Stimulated activated naive CD4-positive, alpha-beta T cell treated with Interleukin-2 at 50 U/mL for 16 hours (primary cell): ENCODE results near the gene MMRN2.

Source experiments
- DNase-seq: peaks from one replicate; lab custom pipeline; 2025; lab: John Stamatoyannopoulos, UW

The MMRN2 gene

DNA sequence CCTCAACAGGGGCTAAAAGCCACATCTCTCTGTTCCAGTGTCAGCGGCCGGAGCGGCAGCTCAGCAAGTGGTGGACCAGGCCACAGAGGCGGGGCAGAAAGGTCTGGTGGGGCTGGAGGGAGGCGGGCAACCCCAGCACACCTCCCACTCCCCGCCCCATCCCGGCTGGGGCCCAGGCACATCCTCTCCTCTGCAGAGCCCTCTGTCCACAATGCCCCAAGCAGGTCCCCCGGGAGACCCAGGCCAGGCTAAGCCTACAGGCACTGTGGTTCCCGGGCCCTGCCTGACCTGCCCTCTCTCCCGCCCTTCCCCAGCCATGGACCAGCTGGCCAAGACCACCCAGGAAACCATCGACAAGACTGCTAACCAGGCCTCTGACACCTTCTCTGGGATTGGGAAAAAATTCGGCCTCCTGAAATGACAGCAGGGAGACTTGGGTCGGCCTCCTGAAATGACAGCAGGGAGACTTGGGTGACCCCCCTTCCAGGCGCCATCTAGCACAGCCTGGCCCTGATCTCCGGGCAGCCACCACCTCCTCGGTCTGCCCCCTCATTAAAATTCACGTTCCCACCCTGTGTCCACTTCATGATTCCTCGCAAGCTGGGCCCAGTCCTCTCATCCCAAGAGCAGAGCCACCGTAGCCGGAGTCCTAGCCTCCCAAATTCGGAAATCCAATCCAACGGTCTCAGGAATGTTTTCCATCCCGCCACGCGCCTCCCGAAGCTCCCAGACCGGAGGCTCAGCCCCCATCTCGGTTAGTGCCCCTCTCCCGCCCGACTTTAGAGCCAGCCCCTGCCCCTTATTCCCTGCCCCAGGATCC is 13.0 kb upstream of the MMRN2 start:
- DNase-seq = no peak

GRCh38 chr10:86969421-86970041 is 12.1 kb upstream of the MMRN2 start:
- no peak for DNase-seq

DNA sequence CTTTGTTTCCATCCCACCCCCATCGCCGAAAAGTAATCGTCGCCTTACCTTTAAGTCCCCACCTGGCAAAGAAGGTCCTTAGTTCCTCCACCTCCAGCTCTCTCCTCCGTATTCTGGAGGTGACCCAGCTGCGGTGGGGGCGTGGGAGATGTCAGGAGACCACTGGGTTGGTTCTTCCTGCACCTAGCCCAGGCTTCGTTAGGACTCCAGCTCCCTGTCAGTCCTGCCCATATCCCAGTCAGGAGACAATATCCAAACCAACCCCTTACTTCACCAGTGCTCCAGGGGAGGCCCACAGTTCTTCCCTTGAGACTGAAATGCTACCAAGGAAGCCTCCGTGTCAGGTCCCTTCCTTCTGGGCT is 11.6 kb upstream of the MMRN2 start:
- DNase-seq = no peak

GRCh38 chr10:86968271-86968993 is 11.0 kb upstream of the MMRN2 start, which contains the start of gene ADIRF:
Gene ADIRF, plus strand, starts transcription at chr10:86968482. Its CDS starts 63 bp downstream, at chr10:86968545.
- DNase-seq = no peak

DNA sequence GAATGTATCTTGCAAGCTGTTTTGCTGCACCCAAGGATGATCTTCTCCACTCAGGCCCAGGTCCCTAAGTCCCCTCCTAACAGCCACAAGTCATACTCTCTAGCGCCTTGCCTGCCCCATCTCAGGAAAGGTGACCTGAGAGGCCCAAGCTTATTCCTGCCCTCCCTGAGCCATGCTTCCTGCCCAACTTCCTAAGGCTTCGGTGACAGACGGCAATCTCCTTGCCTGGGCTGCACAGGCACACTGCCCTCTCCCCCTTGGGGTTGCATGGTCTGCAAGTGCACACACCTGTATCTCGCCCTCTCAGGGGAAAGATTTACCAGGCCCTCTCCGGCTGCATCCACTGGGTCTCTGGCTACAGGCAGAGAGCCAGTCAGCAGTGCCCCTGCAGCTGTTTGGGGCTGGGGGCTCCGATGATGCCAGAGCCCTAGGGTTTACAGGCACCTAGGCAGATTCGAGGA is 10.1 kb upstream of the MMRN2 start:
- no peak for DNase-seq

GRCh38 chr10:86965986-86966654 is 8.7 kb upstream of the MMRN2 start:
- no peak for DNase-seq

- DNase-seq = no peak
These were observed 7.4 kb upstream of the MMRN2 start for GRCh38 chr10:86964847-86965190.

DNA sequence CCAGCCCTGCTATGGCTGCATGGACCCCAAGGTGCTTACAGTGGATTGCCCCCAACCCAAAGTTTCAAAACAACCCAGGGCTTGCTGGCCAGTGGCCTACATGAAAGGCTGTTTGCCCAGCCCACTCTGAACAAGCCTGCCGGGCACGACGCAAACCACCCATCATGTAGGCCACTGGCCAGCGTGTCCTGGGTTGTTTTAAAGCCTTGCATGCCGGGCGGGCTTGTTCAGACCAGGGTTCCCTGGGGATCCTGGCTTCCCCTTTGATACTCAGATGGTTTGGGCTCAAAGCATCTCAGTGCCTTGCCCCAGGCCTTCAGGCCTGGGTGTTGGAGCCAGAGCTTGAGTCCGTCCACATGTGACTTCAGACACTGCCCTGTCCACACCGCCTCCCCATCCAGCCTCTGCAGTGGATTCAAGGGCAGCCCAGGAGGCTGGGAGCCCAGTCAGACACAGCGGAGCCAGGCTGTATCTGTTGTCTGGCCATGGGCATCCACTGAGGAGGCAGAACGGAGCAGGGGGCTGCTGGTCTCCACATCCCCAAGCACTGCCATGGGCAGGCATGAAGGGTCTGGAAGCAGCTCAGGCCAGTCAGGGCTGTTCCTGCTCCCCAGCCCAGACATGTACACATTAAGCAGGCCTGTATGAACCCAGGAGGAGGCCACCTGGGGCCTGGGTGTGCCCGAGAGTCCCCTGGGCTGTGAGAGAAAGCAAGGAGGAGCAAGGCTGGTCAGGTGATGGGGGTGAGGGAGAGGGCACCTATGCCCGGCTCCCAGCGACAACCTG is 6.8 kb upstream of the MMRN2 start:
- DNase-seq = no peak

DNA sequence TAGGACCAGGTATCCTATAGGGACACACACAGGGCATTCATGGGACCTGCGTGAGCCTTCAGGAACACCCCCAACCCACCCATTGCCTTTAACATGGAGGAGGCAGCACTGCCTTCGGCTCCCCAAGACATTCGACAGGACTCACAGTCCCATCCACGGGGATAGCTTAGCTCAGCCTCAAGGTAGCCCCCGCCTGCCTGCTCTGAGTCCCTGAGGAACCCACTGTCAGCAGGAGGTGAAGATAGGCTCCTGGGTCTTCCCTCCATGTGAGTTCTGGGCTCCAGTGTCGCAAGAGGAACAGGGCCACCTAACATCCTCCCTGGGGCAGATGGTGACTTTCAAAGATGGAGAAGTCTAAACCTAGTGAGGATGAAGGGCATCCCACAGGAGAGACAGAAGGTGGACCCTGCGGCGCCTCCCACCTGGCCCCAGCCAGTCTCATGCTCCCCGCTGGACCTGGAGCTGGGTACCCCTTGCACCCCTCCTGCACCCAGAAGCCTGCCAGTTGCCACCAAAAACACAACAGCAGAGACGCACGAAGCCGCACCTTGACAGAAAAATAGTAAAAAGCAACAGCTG is 6.0 kb upstream of the MMRN2 start:
- DNase-seq = no peak

DNA sequence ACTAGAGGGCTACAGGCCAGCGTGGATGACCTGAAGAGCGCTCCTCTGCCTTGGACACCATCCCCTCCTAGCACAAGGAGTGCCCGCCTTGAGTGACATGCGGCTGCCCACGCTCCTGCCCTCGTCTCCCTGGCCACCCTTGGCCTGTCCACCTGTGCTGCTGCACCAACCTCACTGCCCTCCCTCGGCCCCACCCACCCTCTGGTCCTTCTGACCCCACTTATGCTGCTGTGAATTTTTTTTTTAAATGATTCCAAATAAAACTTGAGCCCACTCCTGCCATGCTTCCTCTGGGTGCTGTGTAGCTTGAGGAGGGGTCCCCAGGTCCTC is 5.5 kb upstream of the MMRN2 start:
- no peak for DNase-seq

- DNase-seq = no peak
These were observed 4.9 kb upstream of the MMRN2 start for GRCh38 chr10:86962136-86962980.

DNA sequence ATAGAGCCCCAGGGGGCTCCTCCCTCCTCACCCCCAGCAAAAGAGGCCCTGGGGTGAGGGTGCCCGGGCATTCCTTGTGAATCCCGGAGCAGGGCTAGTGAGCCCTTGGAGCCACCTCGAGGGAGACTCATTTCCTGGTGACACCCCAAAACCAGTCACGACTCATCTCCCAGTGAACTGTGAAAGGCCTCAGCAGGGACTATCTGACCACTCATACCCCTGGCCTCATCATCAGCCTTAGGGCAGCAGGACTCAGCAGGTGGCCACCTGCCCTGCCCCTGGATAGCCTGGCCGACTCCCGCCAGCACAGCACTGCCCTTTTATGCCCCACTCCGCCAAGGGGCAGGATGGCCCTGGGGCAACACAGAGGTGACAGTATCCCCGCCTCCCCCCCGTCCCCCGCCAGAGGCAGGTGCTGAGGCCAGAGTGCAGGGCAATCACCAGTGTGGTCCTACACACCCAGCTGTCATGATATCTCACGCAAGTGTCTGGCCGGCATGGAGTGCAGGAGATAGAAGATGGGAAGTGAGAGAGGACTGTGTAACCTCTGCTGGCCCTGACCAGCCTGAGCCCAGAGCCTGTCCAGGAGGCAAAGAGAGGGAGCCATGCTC is 4.2 kb upstream of the MMRN2 start:
- DNase-seq = no peak

- DNase-seq = no peak
These were observed 3.5 kb upstream of the MMRN2 start for GRCh38 chr10:86960863-86961434.

DNA sequence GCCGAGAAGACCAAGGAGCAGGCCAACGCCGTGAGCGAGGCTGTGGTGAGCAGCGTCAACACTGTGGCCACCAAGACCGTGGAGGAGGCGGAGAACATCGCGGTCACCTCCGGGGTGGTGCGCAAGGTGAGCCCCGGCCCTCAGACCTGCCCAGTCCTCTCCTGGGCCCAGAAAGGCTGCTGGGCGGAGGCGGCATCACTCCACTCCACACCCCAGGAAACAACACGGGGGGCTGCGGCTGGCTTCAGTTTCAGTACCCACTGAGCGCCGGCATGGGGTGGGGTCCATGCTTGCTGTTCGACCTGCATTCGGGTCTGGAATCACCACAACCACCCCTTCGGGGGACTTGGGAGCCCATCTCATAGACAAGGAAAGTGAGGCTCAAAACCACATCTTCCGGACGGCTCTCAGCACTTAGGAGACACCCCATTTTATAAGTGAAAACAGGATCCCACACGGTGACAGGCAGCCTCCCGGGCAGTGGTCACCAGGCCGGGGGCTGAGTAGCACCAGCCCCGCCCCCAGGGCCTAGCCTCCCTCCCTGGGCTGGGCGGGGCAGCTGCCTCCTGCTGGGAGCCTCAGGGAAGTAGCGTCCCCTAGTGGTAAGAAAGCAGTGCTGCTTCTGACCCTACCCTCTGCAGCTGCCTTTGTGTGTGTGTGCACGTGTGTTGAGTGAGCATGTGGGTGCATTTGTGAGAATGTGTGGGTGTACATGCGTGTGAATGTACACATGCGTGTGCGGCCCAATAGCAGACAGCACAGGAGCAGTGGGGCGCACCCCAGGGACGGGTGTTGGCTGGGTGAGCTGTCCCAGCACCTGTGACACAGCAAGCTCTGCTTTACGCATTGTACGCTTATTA is 2.8 kb upstream of the MMRN2 start:
- peak; percentile 12 for DNase-seq

GRCh38 chr10:86959737-86960002 is 2.3 kb upstream of the MMRN2 start:
- DNase-seq = no peak

DNA sequence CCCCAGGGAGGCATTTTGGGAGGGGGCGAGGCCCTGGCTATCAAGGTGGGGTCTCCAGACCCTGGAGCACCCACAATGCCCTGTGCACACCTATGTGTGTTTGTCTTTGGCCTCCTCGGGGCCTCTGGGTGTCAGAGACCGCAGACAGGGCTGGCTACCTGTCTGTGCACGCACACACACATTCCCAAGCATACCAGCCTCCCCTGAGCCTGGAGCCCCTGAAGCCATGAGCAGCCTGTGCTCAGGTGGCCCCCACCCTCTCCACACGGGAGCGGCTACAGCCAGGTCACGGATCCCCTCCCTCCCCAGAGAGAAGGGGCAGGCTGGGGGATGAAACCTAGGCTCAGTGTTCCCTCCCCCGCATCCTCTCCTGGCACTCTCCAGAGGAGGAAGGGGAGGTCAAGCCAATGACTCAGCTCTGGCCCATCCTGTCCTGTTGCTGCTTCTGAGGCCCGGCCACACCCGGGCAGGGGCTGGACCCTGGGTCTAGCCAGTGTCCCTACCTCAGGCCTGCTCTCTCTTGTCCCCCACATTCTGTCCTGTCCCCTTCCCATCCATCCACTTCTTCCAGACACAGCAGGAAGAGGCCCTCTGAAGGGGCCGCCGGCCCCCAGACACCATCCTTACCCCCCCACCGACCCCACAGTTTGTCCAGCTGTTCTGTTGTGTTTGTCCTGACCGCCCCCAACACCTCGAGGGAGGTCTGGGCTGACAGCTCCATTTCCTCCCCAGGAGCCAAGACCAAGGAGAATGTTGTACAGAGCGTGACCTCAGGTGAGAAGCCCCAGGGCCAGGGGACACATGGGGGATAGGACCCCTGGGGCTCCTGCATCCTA is 1.7 kb upstream of the MMRN2 start:
- no peak for DNase-seq

GRCh38 chr10:86958116-86958900 is 893 bp upstream of the MMRN2 start, which contains the start of gene SNCG:
Gene SNCG, plus strand, starts transcription at chr10:86958599. Its CDS starts 99 bp downstream, at chr10:86958698.
- DNase-seq = no peak
